Endodermal cell (in vitro differentiated cells): ENCODE data around the gene INPP4B. TPM values are rescaled to one million over a fixed set of nuclear protein-coding genes. Genes with fewer than 3 reads are reported as not detected.

Experiments
- DNase-seq: peaks from one replicate; pipeline ENCODE4 v3.0.0-alpha.2; 2017
- H3K27ac ChIP-seq: 2 replicates; pipeline ENCODE4 v1.5.1; 2013; ENCODE audit warnings: mild to moderate bottlenecking, low read depth, low read length, moderate library complexity
- H3K27me3 ChIP-seq: 2 replicates; pipeline ENCODE4 v1.6.1; 2013; ENCODE audit warnings: mild to moderate bottlenecking, low read length, moderate library complexity; ENCODE audit not compliant: insufficient read depth, control insufficient read depth, poor library complexity, severe bottlenecking
- H3K36me3 ChIP-seq: 2 replicates; pipeline ENCODE4 v1.7.0; 2013; ENCODE audit warnings: mild to moderate bottlenecking, low read length, moderate library complexity; ENCODE audit not compliant: control insufficient read depth, insufficient read depth
- H3K4me1 ChIP-seq: one replicate; pipeline ENCODE4 v1.7.0; 2013; ENCODE audit warnings: low read length; ENCODE audit not compliant: control insufficient read depth, insufficient read depth
- H3K4me3 ChIP-seq: 2 replicates; pipeline ENCODE4 v1.5.1; 2013; ENCODE audit warnings: mild to moderate bottlenecking, low read length, moderate library complexity
- H3K9ac ChIP-seq: 2 replicates; pipeline ENCODE4 v1.6.1; 2013; ENCODE audit warnings: mild to moderate bottlenecking, low read length, moderate library complexity; ENCODE audit not compliant: poor library complexity, severe bottlenecking; ENCODE audit errors: extremely low read depth
- H3K9me3 ChIP-seq: 2 replicates; pipeline ENCODE4 v1.6.1; 2013; ENCODE audit warnings: mild to moderate bottlenecking, low read length, moderate library complexity; ENCODE audit not compliant: control insufficient read depth
- H3K27ac Mint-ChIP-seq: 2 replicates; pipeline ENCODE4 v1.8.0; 2020; ENCODE audit warnings: mixed read lengths
- H3K27me3 Mint-ChIP-seq: 2 replicates; pipeline ENCODE4 v1.8.0; 2021; ENCODE audit warnings: mild to moderate bottlenecking, mixed read lengths; ENCODE audit not compliant: insufficient read depth
- H3K36me3 Mint-ChIP-seq: 2 replicates; pipeline ENCODE4 v1.8.0; 2020; ENCODE audit warnings: low read depth, mixed read lengths
- H3K4me1 Mint-ChIP-seq: 2 replicates; pipeline ENCODE4 v1.8.0; 2020; ENCODE audit warnings: mixed read lengths
- H3K4me3 Mint-ChIP-seq: 2 replicates; pipeline ENCODE4 v1.8.0; 2020; ENCODE audit warnings: mild to moderate bottlenecking, moderate library complexity, mixed read lengths
- H3K9me3 Mint-ChIP-seq: 2 replicates; pipeline ENCODE4 v1.8.0; 2020; ENCODE audit warnings: mild to moderate bottlenecking, mixed read lengths
- WGBS, 2 experiments: methylation state at CpG; one replicate each; pipeline versions ENCODE4 v1.1.5 to v1.1.7; 2013; ENCODE audit warnings: missing lambda C conversion rate in 2 of 2, mixed read lengths in 1 of 2; ENCODE audit not compliant: insufficient coverage in 1 of 2, insufficient read length in 1 of 2; 5-methylcytosine and 5-hydroxymethylcytosine counted together
- total RNA-seq, 2 donors: library from RNA; stranded (reverse); fragmentation: NEBNext Ultra II Directional in 1 of 2; extraction: Animal tissue kit (Norgen Biotek cat#: 25700) in 1 of 2; gene quantifications; 2 replicates in 1 of 2; 3 replicates in 1 of 2; pipeline ENCODE4 v1.2.1, GENCODE V29; 2021
- TF ChIP-seq, protein P1 (sequence below): fragments of 200-600 bp; sonication (generic); conservative IDR thresholded peaks from 2 replicates; pipeline ENCODE4 v1.5.0; 2021; ENCODE audit warnings: antibody characterized with exemption, mild to moderate bottlenecking

The INPP4B gene
- total RNA-seq, 2 donors from 2014 or later: 0.64 to 0.66 TPM

DNA sequence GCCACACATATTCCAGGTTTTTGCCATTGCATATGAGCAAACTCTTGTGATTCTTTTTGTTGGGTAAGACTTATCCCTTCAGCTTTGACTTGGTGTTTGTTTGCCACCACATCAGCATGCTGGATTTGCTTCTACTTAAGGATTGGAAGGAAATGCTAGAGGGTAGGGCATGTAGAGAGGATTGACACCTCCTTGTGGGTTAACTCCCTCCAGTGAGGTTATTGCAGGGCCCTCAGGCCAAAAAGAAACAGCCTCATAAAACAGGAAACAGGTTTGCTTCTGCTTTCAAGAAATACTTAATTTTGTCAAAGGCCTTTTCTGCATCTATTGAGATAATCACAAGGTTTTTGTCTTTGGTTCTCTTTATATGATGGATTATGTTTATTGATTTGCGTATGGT is 15.2 kb upstream of the INPP4B start:
- Histone ChIP-seq H3K4me3 (no peak overlapping the region), H3K36me3 (no peaks in the 10 kb centered on the region), H3K9ac (no peak overlapping the region), H3K27me3 (no peaks in the 10 kb centered on the region), H3K27ac (no peak overlapping the region), H3K4me1 (no peaks in the 10 kb centered on the region), H3K9me3 (no peaks in the 10 kb centered on the region)
- H3K4me1 Mint-ChIP-seq: no peaks in the 10 kb centered on the region
- no peak overlapping the region for H3K4me3 Mint-ChIP-seq
- no peaks in the 10 kb centered on the region for H3K9me3 Mint-ChIP-seq
- H3K36me3 Mint-ChIP-seq: no peaks in the 10 kb centered on the region
- TF ChIP-seq, protein P1, sequence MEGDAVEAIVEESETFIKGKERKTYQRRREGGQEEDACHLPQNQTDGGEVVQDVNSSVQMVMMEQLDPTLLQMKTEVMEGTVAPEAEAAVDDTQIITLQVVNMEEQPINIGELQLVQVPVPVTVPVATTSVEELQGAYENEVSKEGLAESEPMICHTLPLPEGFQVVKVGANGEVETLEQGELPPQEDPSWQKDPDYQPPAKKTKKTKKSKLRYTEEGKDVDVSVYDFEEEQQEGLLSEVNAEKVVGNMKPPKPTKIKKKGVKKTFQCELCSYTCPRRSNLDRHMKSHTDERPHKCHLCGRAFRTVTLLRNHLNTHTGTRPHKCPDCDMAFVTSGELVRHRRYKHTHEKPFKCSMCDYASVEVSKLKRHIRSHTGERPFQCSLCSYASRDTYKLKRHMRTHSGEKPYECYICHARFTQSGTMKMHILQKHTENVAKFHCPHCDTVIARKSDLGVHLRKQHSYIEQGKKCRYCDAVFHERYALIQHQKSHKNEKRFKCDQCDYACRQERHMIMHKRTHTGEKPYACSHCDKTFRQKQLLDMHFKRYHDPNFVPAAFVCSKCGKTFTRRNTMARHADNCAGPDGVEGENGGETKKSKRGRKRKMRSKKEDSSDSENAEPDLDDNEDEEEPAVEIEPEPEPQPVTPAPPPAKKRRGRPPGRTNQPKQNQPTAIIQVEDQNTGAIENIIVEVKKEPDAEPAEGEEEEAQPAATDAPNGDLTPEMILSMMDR: no peak
- no peak for DNase-seq
- H3K27me3 Mint-ChIP-seq: no peaks in the 10 kb centered on the region
- no peak overlapping the region for H3K27ac Mint-ChIP-seq
- no CpG with 5 or more reads among the region's 1 CpG for WGBS, 2 experiments

DNA sequence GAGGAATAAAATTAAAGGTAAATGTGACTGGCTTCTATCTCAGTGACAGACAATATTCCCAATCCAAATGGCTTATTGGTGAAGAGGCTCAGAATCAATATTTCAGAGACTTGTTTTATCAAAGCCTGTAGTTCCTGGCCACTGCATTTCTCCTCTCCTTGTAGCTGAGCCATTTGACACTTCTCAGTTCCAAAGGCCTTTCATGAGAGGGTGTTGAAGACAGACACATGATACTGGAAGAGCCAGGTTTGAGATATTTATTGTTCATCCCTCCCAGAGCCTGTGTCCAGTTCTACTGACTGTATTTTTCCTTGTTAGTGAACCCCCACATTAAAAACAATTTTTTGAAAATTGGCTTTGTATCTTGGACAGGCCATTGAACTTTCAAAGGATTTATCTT is 12.9 kb upstream of the INPP4B start:
- Histone ChIP-seq H3K9ac (no peak overlapping the region), H3K27me3 (no peaks in the 10 kb centered on the region), H3K27ac (no peak overlapping the region), H3K4me3 (no peak overlapping the region), H3K9me3 (no peaks in the 10 kb centered on the region), H3K4me1 (no peaks in the 10 kb centered on the region), H3K36me3 (no peaks in the 10 kb centered on the region)
- no peaks in the 10 kb centered on the region for H3K9me3 Mint-ChIP-seq
- TF ChIP-seq, protein P1: no peak
- no peak overlapping the region for H3K27ac Mint-ChIP-seq
- H3K36me3 Mint-ChIP-seq: no peaks in the 10 kb centered on the region
- H3K4me1 Mint-ChIP-seq: no peaks in the 10 kb centered on the region
- H3K4me3 Mint-ChIP-seq: no peak overlapping the region
- no peaks in the 10 kb centered on the region for H3K27me3 Mint-ChIP-seq
- no peak for DNase-seq

DNA sequence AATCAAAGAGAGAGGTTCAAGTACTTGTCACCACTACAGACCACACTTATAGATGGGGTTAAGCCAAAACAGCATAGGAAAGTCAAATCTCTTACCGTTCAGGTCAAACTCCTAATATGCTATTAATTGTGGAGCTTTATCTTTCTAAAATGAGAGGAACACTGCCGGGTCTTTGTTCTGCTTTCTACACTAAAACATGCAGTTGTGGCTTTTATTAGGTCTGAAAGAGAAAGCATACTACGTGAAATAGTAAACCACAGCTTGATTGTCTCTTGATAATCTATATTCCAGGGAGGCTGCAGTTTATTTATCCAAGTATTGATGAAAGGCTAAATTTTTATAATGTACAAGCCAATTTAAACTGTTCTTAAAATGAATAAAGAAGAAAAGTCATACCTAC is 12.3 kb upstream of the INPP4B start:
- no peak overlapping the region for H3K4me3 Mint-ChIP-seq
- WGBS, 2 experiments: 79 to 83% methylated on average over 2 to 3 of the region's 3 CpGs
- H3K9me3 Mint-ChIP-seq: no peaks in the 10 kb centered on the region
- no peak for DNase-seq
- TF ChIP-seq, protein P1: no peak
- no peaks in the 10 kb centered on the region for H3K27me3 Mint-ChIP-seq
- no peaks in the 10 kb centered on the region for H3K36me3 ChIP-seq
- no peak overlapping the region for H3K27ac Mint-ChIP-seq
- no peaks in the 10 kb centered on the region for H3K4me1 Mint-ChIP-seq
- H3K27ac ChIP-seq: no peak overlapping the region
- H3K27me3 ChIP-seq: no peaks in the 10 kb centered on the region
- no peaks in the 10 kb centered on the region for H3K9me3 ChIP-seq
- H3K4me1 ChIP-seq: no peaks in the 10 kb centered on the region
- H3K9ac ChIP-seq: no peak overlapping the region
- H3K36me3 Mint-ChIP-seq: no peaks in the 10 kb centered on the region
- H3K4me3 ChIP-seq: no peak overlapping the region
